Measurements from ENCODE around the gene ATXN7L2.

- no peak for TF ChIP-seq POLR2A (IDR thresholded peaks at IDR 0.05)
- TF ChIP-seq, protein P1, sequence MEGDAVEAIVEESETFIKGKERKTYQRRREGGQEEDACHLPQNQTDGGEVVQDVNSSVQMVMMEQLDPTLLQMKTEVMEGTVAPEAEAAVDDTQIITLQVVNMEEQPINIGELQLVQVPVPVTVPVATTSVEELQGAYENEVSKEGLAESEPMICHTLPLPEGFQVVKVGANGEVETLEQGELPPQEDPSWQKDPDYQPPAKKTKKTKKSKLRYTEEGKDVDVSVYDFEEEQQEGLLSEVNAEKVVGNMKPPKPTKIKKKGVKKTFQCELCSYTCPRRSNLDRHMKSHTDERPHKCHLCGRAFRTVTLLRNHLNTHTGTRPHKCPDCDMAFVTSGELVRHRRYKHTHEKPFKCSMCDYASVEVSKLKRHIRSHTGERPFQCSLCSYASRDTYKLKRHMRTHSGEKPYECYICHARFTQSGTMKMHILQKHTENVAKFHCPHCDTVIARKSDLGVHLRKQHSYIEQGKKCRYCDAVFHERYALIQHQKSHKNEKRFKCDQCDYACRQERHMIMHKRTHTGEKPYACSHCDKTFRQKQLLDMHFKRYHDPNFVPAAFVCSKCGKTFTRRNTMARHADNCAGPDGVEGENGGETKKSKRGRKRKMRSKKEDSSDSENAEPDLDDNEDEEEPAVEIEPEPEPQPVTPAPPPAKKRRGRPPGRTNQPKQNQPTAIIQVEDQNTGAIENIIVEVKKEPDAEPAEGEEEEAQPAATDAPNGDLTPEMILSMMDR (IDR thresholded peaks at IDR 0.05), result no peak
These were observed 15.4 kb downstream of the ATXN7L2 start for GRCh38 chr1:109499081-109499480.

Data from tibial nerve (tissue), 3 donors.